WTC11 (cell line): ENCODE results near the gene SAMD10. TPM values are rescaled to one million over a fixed set of nuclear protein-coding genes. Genes with fewer than 3 reads are reported as not detected.

ENCODE experiments used
- ATAC-seq: fragments of 200-7000 bp; cut with Tn5 transposase; 2 replicates; pipeline ENCODE4 v1.10.0; 2021; ENCODE audit warnings: mild to moderate bottlenecking, moderate library complexity
- Bru-seq: library from RNA; stranded (reverse); fragments of 400-500 nt; gene quantifications from one replicate; lab custom pipeline; 2021; lab: Mats Ljungman, UMichigan
- CTCF ChIA-PET: fragments of 300-600 bp; sonication (Branson Sonifier 250); formaldehyde crosslinking; loops from one replicate; lab custom pipeline; 2021; ENCODE audit warnings: antibody characterized with exemption; lab: Charles Lee
- POLR2A ChIA-PET: fragments of 350-600 bp; sonication (Branson Sonifier 250); formaldehyde crosslinking; loops from one replicate; lab custom pipeline; 2021; ENCODE audit warnings: antibody characterized with exemption; lab: Charles Lee
- DNase-seq: peaks from one replicate; pipeline ENCODE4 v3.0.0; 2021; ENCODE audit warnings: low spot score
- H3K27ac Mint-ChIP-seq: 2 replicates; pipeline ENCODE4 v1.8.0; 2021; ENCODE audit warnings: mixed read lengths
- H3K27me3 Mint-ChIP-seq: 2 replicates; pipeline ENCODE4 v1.8.0; 2021; ENCODE audit warnings: low read depth, mild to moderate bottlenecking, moderate library complexity, mixed read lengths
- H3K36me3 Mint-ChIP-seq: 2 replicates; pipeline ENCODE4 v1.8.0; 2021; ENCODE audit warnings: mixed read lengths
- H3K4me1 Mint-ChIP-seq: 2 replicates; pipeline ENCODE4 v1.8.0; 2022; ENCODE audit warnings: mixed read lengths
- H3K4me3 Mint-ChIP-seq: 2 replicates; pipeline ENCODE4 v1.8.0; 2021; ENCODE audit warnings: mild to moderate bottlenecking, moderate library complexity, mixed read lengths
- H3K9me3 Mint-ChIP-seq: 2 replicates; pipeline ENCODE4 v1.8.0; 2021; ENCODE audit warnings: mixed read lengths
- AFF4 ChIP-seq: sonication (generic); formaldehyde crosslinking; IDR thresholded peaks from 2 replicates; pipeline ENCODE4 v1.8.1; 2023; ENCODE audit warnings: mild to moderate bottlenecking, missing genetic modification reagents, borderline replicate concordance
- ARID4B ChIP-seq: sonication (generic); formaldehyde crosslinking; IDR thresholded peaks from 2 replicates; pipeline ENCODE4 v1.8.0; 2023; ENCODE audit warnings: missing genetic modification reagents, mild to moderate bottlenecking, borderline replicate concordance
- CBFB ChIP-seq: sonication (generic); formaldehyde crosslinking; IDR thresholded peaks from 2 replicates; pipeline ENCODE4 v1.8.1; 2022; ENCODE audit warnings: mild to moderate bottlenecking, low read depth, missing genetic modification reagents
- ELF4 ChIP-seq: sonication (generic); formaldehyde crosslinking; IDR thresholded peaks from 2 replicates; pipeline ENCODE4 v1.8.1; 2022; ENCODE audit warnings: low read depth, mild to moderate bottlenecking, moderate library complexity, missing genetic modification reagents
- GABPB1 ChIP-seq: sonication (generic); formaldehyde crosslinking; IDR thresholded peaks from 2 replicates; pipeline ENCODE4 v1.8.1; 2023; ENCODE audit warnings: mild to moderate bottlenecking, missing genetic modification reagents
- HMGXB4 ChIP-seq: sonication (generic); formaldehyde crosslinking; IDR thresholded peaks from 2 replicates; pipeline ENCODE4 v1.8.1; 2023; ENCODE audit warnings: mild to moderate bottlenecking, moderate library complexity, missing genetic modification reagents
- JAZF1 ChIP-seq: fragments of 250-450 bp; sonication (Bioruptor Pico); IDR thresholded peaks from 2 replicates; pipeline ENCODE4 v1.9.0; 2021; ENCODE audit warnings: moderate library complexity, mild to moderate bottlenecking, inconsistent platforms
- KAT7 ChIP-seq: sonication (generic); formaldehyde crosslinking; IDR thresholded peaks from 2 replicates; pipeline ENCODE4 v1.8.1; 2023; ENCODE audit warnings: missing genetic modification reagents, mild to moderate bottlenecking, borderline replicate concordance
- MXD4 ChIP-seq: fragments of 250-450 bp; sonication (Bioruptor Pico); IDR thresholded peaks from 2 replicates; pipeline ENCODE4 v1.8.0; 2021; ENCODE audit warnings: mild to moderate bottlenecking, moderate library complexity, borderline replicate concordance
- NFE2L1 ChIP-seq: sonication (generic); formaldehyde crosslinking; IDR thresholded peaks from 2 replicates; pipeline ENCODE4 v1.8.1; 2023; ENCODE audit warnings: missing genetic modification reagents
- PRDM15 ChIP-seq: sonication (generic); formaldehyde crosslinking; IDR thresholded peaks from 2 replicates; pipeline ENCODE4 v1.8.0; 2022; ENCODE audit warnings: missing genetic modification reagents
- RORB ChIP-seq: fragments of 250-450 bp; sonication (Bioruptor Pico); IDR thresholded peaks from 2 replicates; pipeline ENCODE4 v1.9.0; 2021; ENCODE audit warnings: mild to moderate bottlenecking
- USF2 ChIP-seq: sonication (generic); formaldehyde crosslinking; IDR thresholded peaks from 2 replicates; pipeline ENCODE4 v1.8.1; 2023; ENCODE audit warnings: mild to moderate bottlenecking, missing genetic modification reagents, moderate library complexity
- ZNF121 ChIP-seq: sonication (generic); formaldehyde crosslinking; IDR thresholded peaks from 2 replicates; pipeline ENCODE4 v1.8.0; 2023; ENCODE audit warnings: missing genetic modification reagents
- ZNF317 ChIP-seq: sonication (generic); formaldehyde crosslinking; IDR thresholded peaks from 2 replicates; pipeline ENCODE4 v1.8.1; 2023; ENCODE audit warnings: low read depth, mild to moderate bottlenecking, moderate library complexity, missing genetic modification reagents, borderline replicate concordance
- long read RNA-seq, 3 experiments: library from RNA in 1 of 3; library from capped mRNA in 1 of 3; library from polyadenylated mRNA in 1 of 3; unstranded in 2 of 3; stranded (forward) in 1 of 3; transcript quantifications; one replicate each; pipeline ENCODE4 v2.0.0, GENCODE V29; 2021
- total RNA-seq: library from RNA; stranded (reverse); gene quantifications from 3 replicates; pipeline ENCODE4 v1.2.3, GENCODE V29; 2021

SAMD10 gene
- total RNA-seq (4.6 to 6.2 TPM (median 4.8 TPM) in 3 replicates), Bru-seq, nascent RNA (percentile 32 among the genes with signal in this experiment)
- long read RNA-seq, experiment 1, transcript SAMD10-201 (5 exons, 2,181 nt): major isoform, 8 of 27 reads
- long read RNA-seq, experiment 1, partial matches to known transcripts: 6 of 27 reads
- long read RNA-seq, experiment 1, other reads (novel, unspliced or antisense): 13 of 27 reads
- long read RNA-seq, experiment 2, partial matches to known transcripts: 4 of 6 reads
- long read RNA-seq, experiment 2, other reads (novel, unspliced or antisense): 2 of 6 reads
- long read RNA-seq, experiment 3, partial matches to known transcripts: 0 of 1 reads
- long read RNA-seq, experiment 3, other reads (novel, unspliced or antisense): 0 of 1 reads

- DNase-seq: peak; percentile 53
- Mint-ChIP-seq H3K36me3 (peaks cover 13% of the 10 kb centered on the region), H3K4me3 (peak within 1 kb of the TSS; percentile 94), H3K4me1 (peaks cover 21% of the 10 kb centered on the region), H3K27ac (peak within 1 kb of the TSS; percentile 87), H3K27me3 (peaks cover 10% of the 10 kb centered on the region), H3K9me3 (no peaks in the 10 kb centered on the region)
- ChIA-PET POLR2A (interaction anchor here (1.3 kb wide), 1 partner anchor 22 kb away, joined by 4 read pairs; no protein-coding TSS in a partner anchor), CTCF (interaction anchor here (0.6 to 3.1 kb wide), 48 partner anchors 8 to 483 kb away, joined by 3 to 51 read pairs (median 7); partner anchors contain the start of genes C20orf204, DNAJC5, HELZ2 and LKAAEAR1)
- ATAC-seq: peak; percentile 22
- TF ChIP-seq HMGXB4 (0 out of 2 replicates have a peak, but pooled peaks have one; percentile 28), GABPB1 (CRISPR knock-in tag) (peak; percentile 15; the same call in 1 of the 2 replicates), MXD4 (CRISPR knock-in tag) (no peak)
These were observed at the start of gene SAMD10 for GRCh38 chr20:63979557-63980316. SAMD10 (minus strand) TSS chr20:63979642; CDS start chr20:63979467, 175 bp downstream.

GRCh38 chr20:64027981-64028685 is 48.7 kb upstream of the SAMD10 start:
- no peak overlapping the region for H3K27ac Mint-ChIP-seq
- H3K9me3 Mint-ChIP-seq: no peaks in the 10 kb centered on the region
- POLR2A ChIA-PET: interaction anchor here (0.6 kb wide), 1 partner anchor 582 kb away, joined by 3 read pairs; no protein-coding TSS in a partner anchor
- H3K27me3 Mint-ChIP-seq: no peaks in the 10 kb centered on the region
- no peak for ATAC-seq
- H3K4me1 Mint-ChIP-seq: no peaks in the 10 kb centered on the region
- CTCF ChIA-PET: interaction anchor here (0.6 to 3.0 kb wide), 4 partner anchors 10 to 666 kb away, joined by 3 to 11 read pairs (median 3); partner anchors contain the start of gene PRPF6
- H3K36me3 Mint-ChIP-seq: peaks cover 58% of the 10 kb centered on the region
- H3K4me3 Mint-ChIP-seq: no peak overlapping the region
- no peak for DNase-seq
- no peak for TF ChIP-seq KAT7 (CRISPR knock-in tag)
- no peak for TF ChIP-seq ZNF121 (CRISPR knock-in tag)
- no peak for TF ChIP-seq RORB (CRISPR knock-in tag)
- TF ChIP-seq USF2 (CRISPR knock-in tag): no peak
- no peak for TF ChIP-seq ARID4B (CRISPR knock-in tag)
- no peak for TF ChIP-seq CBFB (CRISPR knock-in tag)
- TF ChIP-seq PRDM15: no peak
- no peak for TF ChIP-seq ZNF317 (CRISPR knock-in tag)
- TF ChIP-seq JAZF1 (CRISPR knock-in tag): no peak
- TF ChIP-seq NFE2L1 (CRISPR knock-in tag): no peak
- no peak for TF ChIP-seq ELF4 (CRISPR knock-in tag)
- TF ChIP-seq AFF4 (CRISPR knock-in tag): no peak
